Measurements from ENCODE around the gene ITK.

GRCh38 chr5:157143127-157143971 is 37.3 kb upstream of the ITK start:
- TF ChIP-seq CTCF (IDR thresholded peaks at IDR 0.05) = no peak
- TF ChIP-seq RAD21 (conservative IDR thresholded peaks at IDR 0.05 in 1 of 2, IDR thresholded peaks at IDR 0.05 in 1 of 2) = no peak
- TF ChIP-seq POLR2A (IDR thresholded peaks at IDR 0.05; ENCODE audit: low read length) = no peak
- TF ChIP-seq HDAC2 (IDR thresholded peaks at IDR 0.05) = no peak
- TF ChIP-seq POLR2AphosphoS2 (conservative IDR thresholded peaks at IDR 0.05; ENCODE audit: low read length) = no peak
- TF ChIP-seq ELK1 (IDR thresholded peaks at IDR 0.05; ENCODE audit: low read depth, low read length) = no peak
- TF ChIP-seq EP300 (IDR thresholded peaks at IDR 0.05) = no peak
- TF ChIP-seq MAFK (IDR thresholded peaks at IDR 0.05; ENCODE audit: partially characterized antibody) = no peak
- TF ChIP-seq ZC3H11A (IDR thresholded peaks at IDR 0.05) = no peak
- TF ChIP-seq CEBPB (IDR thresholded peaks at IDR 0.05) = no peak
- no peak for TF ChIP-seq SMC3 (IDR thresholded peaks at IDR 0.05)
- TF ChIP-seq MAZ (IDR thresholded peaks at IDR 0.05; ENCODE audit: borderline replicate concordance, low read depth, low read length) = no peak

Data from A549 (cell line).